PC-9 (cell line): Measurements from ENCODE around the gene ARSG. TPM values are rescaled to one million over a fixed set of nuclear protein-coding genes. Genes with fewer than 3 reads are reported as not detected.

ENCODE experiments used
- BruUV-seq: library from RNA; stranded (reverse); fragments of 400-500 nt; replicated peaks from 2 replicates; lab custom pipeline; 2021; lab: Mats Ljungman, UMichigan
- CTCF ChIA-PET: fragments of 300-600 bp; sonication (Branson Sonifier 250); formaldehyde crosslinking; loops from one replicate; lab custom pipeline; 2022; ENCODE audit warnings: antibody characterized with exemption; lab: Charles Lee
- POLR2A ChIA-PET: fragments of 300-600 bp; sonication (Branson Sonifier 250); formaldehyde crosslinking; loops from one replicate; lab custom pipeline; 2022; ENCODE audit warnings: antibody characterized with exemption; ENCODE audit not compliant: unreplicated experiment; lab: Charles Lee
- DNase-seq, 2 experiments: peaks; one replicate each; pipeline versions ENCODE4 v3.0.0 to v3.0.0-alpha.2; 2015 to 2022; ENCODE audit warnings: mixed read lengths in 1 of 2
- H2AFZ ChIP-seq: fragments of 200-600 bp; sonication (generic); 2 replicates; pipeline ENCODE4 v1.8.1; 2017; ENCODE audit warnings: antibody characterized with exemption
- H3F3A ChIP-seq: fragments of 200-600 bp; sonication (generic); 2 replicates; pipeline ENCODE4 v1.8.1; 2017; ENCODE audit warnings: antibody characterized with exemption, mild to moderate bottlenecking, low read depth; ENCODE audit not compliant: insufficient read depth
- H3K27ac ChIP-seq: fragments of 200-600 bp; sonication (generic); 2 replicates; pipeline ENCODE4 v1.6.1; 2016; ENCODE audit warnings: mixed run types
- H3K27me3 ChIP-seq: fragments of 200-600 bp; sonication (generic); 2 replicates; pipeline ENCODE4 v1.6.1; 2016; ENCODE audit warnings: low read depth, mixed run types; ENCODE audit not compliant: insufficient read depth
- H3K36me3 ChIP-seq: fragments of 200-600 bp; sonication (generic); 2 replicates; pipeline ENCODE4 v1.6.1; 2016; ENCODE audit warnings: low read depth, mixed run types
- H3K4me1 ChIP-seq: fragments of 200-600 bp; sonication (generic); replicated peaks from 2 replicates; pipeline ENCODE4 v1.6.1; 2016; ENCODE audit warnings: mixed run types; ENCODE audit not compliant: insufficient read depth
- H3K4me2 ChIP-seq: fragments of 200-600 bp; sonication (generic); 2 replicates; pipeline ENCODE4 v1.6.1; 2017; ENCODE audit warnings: mixed run types
- H3K4me3 ChIP-seq: fragments of 200-600 bp; sonication (generic); 2 replicates; pipeline ENCODE4 v1.6.1; 2016; ENCODE audit warnings: mixed run types
- H3K79me2 ChIP-seq: fragments of 200-600 bp; sonication (generic); 2 replicates; pipeline ENCODE4 v1.6.1; 2017; ENCODE audit warnings: low read depth, mixed run types
- H3K9me2 ChIP-seq: fragments of 200-600 bp; sonication (generic); 2 replicates; pipeline ENCODE4 v1.8.1; 2017; ENCODE audit warnings: mild to moderate bottlenecking; ENCODE audit not compliant: insufficient read depth
- H3K9me3 ChIP-seq: fragments of 200-600 bp; sonication (generic); 2 replicates; pipeline ENCODE4 v1.8.1; 2016; ENCODE audit warnings: low read depth; ENCODE audit not compliant: insufficient read depth
- H4K20me1 ChIP-seq: fragments of 200-600 bp; sonication (generic); 2 replicates; pipeline ENCODE4 v1.8.1; 2017; ENCODE audit not compliant: insufficient read depth
- EZH2 ChIP-seq: fragments of 200-600 bp; sonication (generic); IDR thresholded peaks from 2 replicates; pipeline ENCODE4 v1.8.0; 2017; ENCODE audit warnings: antibody characterized with exemption, low read depth
- intact Hi-C: fragments of 100-400 bp; cut with micrococcal nuclease; formaldehyde crosslinking; loops from one replicate; pipeline ENCODE4 v1.10.0; 2022; ENCODE audit not compliant: unreplicated experiment
- total RNA-seq: library from RNA; stranded (reverse); gene quantifications from 2 replicates; pipeline ENCODE4 v1.2.3, GENCODE V29; 2021
- TF ChIP-seq, protein P1 (sequence below): fragments of 200-600 bp; sonication (generic); conservative IDR thresholded peaks from 2 replicates; pipeline ENCODE4 v1.6.1; 2017; ENCODE audit warnings: mixed run types, antibody characterized with exemption, mild to moderate bottlenecking, moderate library complexity

ARSG gene
- total RNA-seq, 1 experiment from 2014 or later = 4.0 TPM

DNA sequence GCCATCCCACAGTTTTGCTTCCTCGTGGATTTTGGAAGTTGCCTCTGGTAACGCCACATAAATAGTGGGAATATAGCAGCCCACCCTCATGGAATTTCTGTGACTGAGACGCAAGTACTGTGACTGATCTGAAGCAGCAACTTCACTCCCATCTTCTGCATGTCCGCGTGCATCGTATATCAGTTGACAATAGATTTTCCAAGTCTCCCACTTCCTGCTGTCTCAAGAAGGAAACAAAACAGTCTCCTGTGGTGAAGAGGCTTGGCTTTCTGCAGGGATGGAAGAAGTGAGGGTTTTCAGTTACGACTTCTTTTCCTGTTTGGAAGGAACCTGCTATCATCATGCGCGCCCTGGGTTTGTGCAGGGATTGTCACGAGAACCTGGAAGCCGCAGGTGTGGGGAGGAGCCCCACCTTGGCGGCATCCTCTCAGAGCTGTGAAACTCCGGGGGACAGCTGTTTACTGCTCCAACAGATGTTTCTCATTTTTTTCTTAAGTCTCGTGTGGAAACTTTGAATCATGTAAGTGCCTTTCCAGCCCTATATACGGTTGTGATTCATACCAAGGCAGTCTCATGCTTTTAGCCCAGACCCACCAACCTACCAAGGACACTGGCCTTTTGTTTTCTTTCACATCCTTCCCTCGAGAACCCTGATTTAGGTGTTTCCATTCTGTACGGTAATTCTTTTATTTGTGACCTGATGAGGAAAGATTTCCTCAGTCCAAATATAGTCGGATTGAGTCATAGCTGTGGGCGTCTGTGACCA is 108.5 kb downstream of the ARSG start:
- no peak overlapping the region for H3K4me3 ChIP-seq
- H3K27ac ChIP-seq = no peak overlapping the region
- no peaks in the 10 kb centered on the region for H4K20me1 ChIP-seq
- no peaks in the 10 kb centered on the region for H3K36me3 ChIP-seq
- ChIA-PET POLR2A (interaction anchor here (0.7 kb wide), 1 partner anchor 25 kb away, joined by 4 read pairs; no protein-coding TSS in a partner anchor), CTCF (interaction anchor here (0.5 to 1.8 kb wide), 9 partner anchors 14 to 602 kb away, joined by 3 to 17 read pairs (median 4); no protein-coding TSS in a partner anchor)
- BruUV-seq = no TSS peak
- no peaks in the 10 kb centered on the region for H3K9me3 ChIP-seq
- H3K27me3 ChIP-seq = no peaks in the 10 kb centered on the region
- H3F3A ChIP-seq = peaks cover 12% of the 10 kb centered on the region
- H3K4me2 ChIP-seq = peak overlapping the region; percentile 40
- peaks cover 18% of the 10 kb centered on the region for H3K4me1 ChIP-seq
- intact Hi-C loops = loop anchor here (1.0 kb wide), 3 partner anchors 36 to 195 kb away; no protein-coding TSS in a partner anchor
- H2AFZ ChIP-seq = no peak overlapping the region
- TF ChIP-seq EZH2 = no peak
- TF ChIP-seq, protein P1, sequence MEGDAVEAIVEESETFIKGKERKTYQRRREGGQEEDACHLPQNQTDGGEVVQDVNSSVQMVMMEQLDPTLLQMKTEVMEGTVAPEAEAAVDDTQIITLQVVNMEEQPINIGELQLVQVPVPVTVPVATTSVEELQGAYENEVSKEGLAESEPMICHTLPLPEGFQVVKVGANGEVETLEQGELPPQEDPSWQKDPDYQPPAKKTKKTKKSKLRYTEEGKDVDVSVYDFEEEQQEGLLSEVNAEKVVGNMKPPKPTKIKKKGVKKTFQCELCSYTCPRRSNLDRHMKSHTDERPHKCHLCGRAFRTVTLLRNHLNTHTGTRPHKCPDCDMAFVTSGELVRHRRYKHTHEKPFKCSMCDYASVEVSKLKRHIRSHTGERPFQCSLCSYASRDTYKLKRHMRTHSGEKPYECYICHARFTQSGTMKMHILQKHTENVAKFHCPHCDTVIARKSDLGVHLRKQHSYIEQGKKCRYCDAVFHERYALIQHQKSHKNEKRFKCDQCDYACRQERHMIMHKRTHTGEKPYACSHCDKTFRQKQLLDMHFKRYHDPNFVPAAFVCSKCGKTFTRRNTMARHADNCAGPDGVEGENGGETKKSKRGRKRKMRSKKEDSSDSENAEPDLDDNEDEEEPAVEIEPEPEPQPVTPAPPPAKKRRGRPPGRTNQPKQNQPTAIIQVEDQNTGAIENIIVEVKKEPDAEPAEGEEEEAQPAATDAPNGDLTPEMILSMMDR = no peak
- no peaks in the 10 kb centered on the region for H3K79me2 ChIP-seq
- DNase-seq = no peak
- H3K9me2 ChIP-seq = no peaks in the 10 kb centered on the region

DNA sequence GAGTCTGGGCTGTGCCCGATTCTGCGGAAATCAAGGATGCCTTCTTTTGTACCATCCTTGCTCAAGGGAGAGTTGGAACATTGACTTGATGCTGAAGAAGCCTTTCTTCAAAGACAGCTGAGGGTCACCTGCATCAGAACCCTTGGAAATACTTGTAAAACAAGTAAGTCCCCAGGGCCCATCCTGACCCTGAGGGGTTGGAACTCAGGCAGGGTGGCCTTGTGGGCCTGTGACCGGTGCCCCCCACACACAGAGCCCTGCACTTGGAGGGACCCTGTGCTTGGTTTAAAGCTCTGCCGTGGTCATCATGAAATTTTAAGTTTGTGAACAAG is 109.1 kb downstream of the ARSG start:
- Histone ChIP-seq H3K4me1 (peaks cover 18% of the 10 kb centered on the region), H3K4me3 (no peak overlapping the region), H3K27ac (no peak overlapping the region), H3K9me3 (0 out of 2 replicates have a peak, but pooled peaks cover 2% of the 10 kb centered on the region), H3K27me3 (no peaks in the 10 kb centered on the region), H2AFZ (no peak overlapping the region), H3K79me2 (no peaks in the 10 kb centered on the region), H3K9me2 (no peaks in the 10 kb centered on the region), H3F3A (peaks cover 12% of the 10 kb centered on the region), H4K20me1 (no peaks in the 10 kb centered on the region), H3K36me3 (no peaks in the 10 kb centered on the region), H3K4me2 (no peak overlapping the region)
- intact Hi-C loops = no loop called here
- no peak for TF ChIP-seq EZH2
- TF ChIP-seq, protein P1 = no peak
- no TSS peak for BruUV-seq
- ChIA-PET POLR2A (no interaction called here), CTCF (no interaction called here)
- no peak for DNase-seq

DNA sequence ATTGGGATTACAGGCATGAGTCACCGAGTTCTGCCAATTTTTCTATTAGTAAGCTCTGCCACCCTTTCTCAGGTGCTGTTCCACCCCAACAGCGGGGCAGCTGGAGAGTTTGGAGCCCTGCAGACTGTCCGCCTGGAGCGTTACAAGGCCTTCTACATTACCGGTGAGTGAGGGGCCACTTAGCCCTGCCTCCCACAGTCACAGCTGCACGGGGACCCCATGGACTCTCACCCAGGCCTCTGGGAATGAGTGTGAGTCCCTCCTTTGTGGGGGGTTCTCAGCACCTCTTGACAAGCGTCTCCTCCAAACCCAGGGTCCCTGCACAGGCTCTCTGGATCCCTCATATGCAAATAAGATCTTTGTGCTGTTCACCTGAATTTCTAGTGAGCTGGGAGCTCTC is 110.0 kb downstream of the ARSG start:
- Histone ChIP-seq H3K9me3 (0 out of 2 replicates have a peak, but pooled peaks cover 3% of the 10 kb centered on the region), H3K27me3 (no peaks in the 10 kb centered on the region), H3K4me3 (no peak overlapping the region), H3K27ac (no peak overlapping the region), H3K36me3 (no peaks in the 10 kb centered on the region), H3K9me2 (no peaks in the 10 kb centered on the region), H3K4me2 (no peak overlapping the region), H2AFZ (no peak overlapping the region), H3F3A (peaks cover 12% of the 10 kb centered on the region), H3K79me2 (no peaks in the 10 kb centered on the region), H4K20me1 (no peaks in the 10 kb centered on the region), H3K4me1 (peaks cover 18% of the 10 kb centered on the region)
- BruUV-seq = no TSS peak
- TF ChIP-seq, protein P1 = no peak
- no peak for TF ChIP-seq EZH2
- DNase-seq = no peak
- ChIA-PET CTCF (no interaction called here), POLR2A (no interaction called here)
- intact Hi-C loops = no loop called here
